GM12878 (cell line): ENCODE results near the gene ZNF823. TPM values are rescaled to one million over a fixed set of nuclear protein-coding genes. Genes with fewer than 3 reads are reported as not detected.

Source experiments
- BHLHE40 ChIP-seq, 2 experiments: fragments of 450-650 bp in 1 of 2; IDR thresholded peaks; 2 replicates each; pipeline ENCODE4 v1.6.1; 2011 to 2017; ENCODE audit warnings: low read depth in 2 of 2, borderline replicate concordance in 1 of 2, improper control_type of control experiment in 1 of 2, low read length in 1 of 2, mild to moderate bottlenecking in 1 of 2
- CREM ChIP-seq: IDR thresholded peaks from 2 replicates; pipeline ENCODE4 v1.6.1; 2014; ENCODE audit warnings: antibody characterized with exemption, low read depth
- CTCF ChIP-seq, 3 experiments: IDR thresholded peaks in 2 of 3; conservative IDR thresholded peaks in 1 of 3; 2 replicates each; pipeline ENCODE4 v1.5.1; 2011; ENCODE audit warnings: low read depth in 3 of 3, low read length in 3 of 3, mild to moderate bottlenecking in 3 of 3, control low read depth in 2 of 3, moderate library complexity in 2 of 3, inconsistent platforms in 1 of 3, mixed read lengths in 1 of 3; ENCODE audit not compliant: control insufficient read depth in 2 of 3, insufficient read depth in 1 of 3; ENCODE audit errors: extremely low read depth in 1 of 3
- HDGF ChIP-seq: fragments of 450-650 bp; IDR thresholded peaks from 2 replicates; pipeline ENCODE4 v1.6.1; 2016; ENCODE audit warnings: antibody characterized with exemption
- IKZF1 ChIP-seq: fragments of 450-650 bp; conservative IDR thresholded peaks from 2 replicates; pipeline ENCODE4 v1.6.1; 2017; ENCODE audit warnings: antibody characterized with exemption, mild to moderate bottlenecking
- IRF3 ChIP-seq: fragments of 450-650 bp; IDR thresholded peaks from 2 replicates; pipeline ENCODE4 v1.6.1; 2014; ENCODE audit warnings: mild to moderate bottlenecking
- JUNB ChIP-seq: IDR thresholded peaks from 2 replicates; pipeline ENCODE4 v1.6.1; 2016; ENCODE audit warnings: antibody characterized with exemption, mild to moderate bottlenecking
- NFYB ChIP-seq: IDR thresholded peaks from 2 replicates; pipeline ENCODE4 v1.6.1; 2011; ENCODE audit warnings: low read depth, mild to moderate bottlenecking, low read length, improper control_type of control experiment, moderate library complexity; ENCODE audit not compliant: insufficient read depth
- NKRF ChIP-seq: fragments of 450-650 bp; conservative IDR thresholded peaks from 2 replicates; pipeline ENCODE4 v1.6.1; 2017; ENCODE audit warnings: mild to moderate bottlenecking, moderate library complexity
- POLR2A ChIP-seq: IDR thresholded peaks from 2 replicates; pipeline ENCODE4 v1.6.1; 2011; ENCODE audit warnings: low read depth, mild to moderate bottlenecking, low read length
- SP1 ChIP-seq: IDR thresholded peaks from one replicate; pipeline ENCODE4 v1.6.1; 2011; ENCODE audit warnings: low read depth, low read length
- TARDBP ChIP-seq: IDR thresholded peaks from 2 replicates; pipeline ENCODE4 v1.6.1; 2016; ENCODE audit warnings: borderline replicate concordance
- ZNF384 ChIP-seq: IDR thresholded peaks from 2 replicates; pipeline ENCODE4 v1.6.1; 2012; ENCODE audit warnings: low read depth, mild to moderate bottlenecking, low read length, improper control_type of control experiment, borderline replicate concordance
- ZNF687 ChIP-seq: fragments of 450-650 bp; IDR thresholded peaks from 2 replicates; pipeline ENCODE4 v1.6.1; 2017; ENCODE audit warnings: mild to moderate bottlenecking, moderate library complexity
- polyA plus RNA-seq, 11 experiments: library from polyadenylated mRNA; depleted of rRNA in 4 of 11; unstranded in 6 of 11; stranded (reverse) in 5 of 11; fragments of >200 nt; fragmentation: Nextera tagmentation in 4 of 11; fragmentation: Illumina TruSeq in 1 of 11; extraction: Ambion mirVana in 4 of 11; extraction: Trizol in 1 of 11; gene quantifications; 1 replicate in 1 of 11; 2 replicates in 10 of 11; pipeline versions ENCODE4 v1.2.1 to v1.2.3, GENCODE V29; 2011 to 2016; ENCODE audit warnings: inconsistent platforms in 2 of 11, missing spikeins in 2 of 11, low read depth in 1 of 11
- total RNA-seq, 4 experiments: library from RNA; depleted of rRNA in 3 of 4; stranded (reverse); fragments of >200 nt in 3 of 4; fragmentation: Illumina TruSeq in 1 of 4; extraction: Trizol in 1 of 4; gene quantifications; 2 replicates each; pipeline versions ENCODE4 v1.2.1 to v1.2.3, GENCODE V29; 2013 to 2021

ZNF823 gene
- total and polyA plus RNA-seq, 10 of the 15 experiments (the other 5 are each of a cell fraction or from before 2014, with no cell fraction given): 3.3 to 8.0 (median 4.5) TPM

DNA sequence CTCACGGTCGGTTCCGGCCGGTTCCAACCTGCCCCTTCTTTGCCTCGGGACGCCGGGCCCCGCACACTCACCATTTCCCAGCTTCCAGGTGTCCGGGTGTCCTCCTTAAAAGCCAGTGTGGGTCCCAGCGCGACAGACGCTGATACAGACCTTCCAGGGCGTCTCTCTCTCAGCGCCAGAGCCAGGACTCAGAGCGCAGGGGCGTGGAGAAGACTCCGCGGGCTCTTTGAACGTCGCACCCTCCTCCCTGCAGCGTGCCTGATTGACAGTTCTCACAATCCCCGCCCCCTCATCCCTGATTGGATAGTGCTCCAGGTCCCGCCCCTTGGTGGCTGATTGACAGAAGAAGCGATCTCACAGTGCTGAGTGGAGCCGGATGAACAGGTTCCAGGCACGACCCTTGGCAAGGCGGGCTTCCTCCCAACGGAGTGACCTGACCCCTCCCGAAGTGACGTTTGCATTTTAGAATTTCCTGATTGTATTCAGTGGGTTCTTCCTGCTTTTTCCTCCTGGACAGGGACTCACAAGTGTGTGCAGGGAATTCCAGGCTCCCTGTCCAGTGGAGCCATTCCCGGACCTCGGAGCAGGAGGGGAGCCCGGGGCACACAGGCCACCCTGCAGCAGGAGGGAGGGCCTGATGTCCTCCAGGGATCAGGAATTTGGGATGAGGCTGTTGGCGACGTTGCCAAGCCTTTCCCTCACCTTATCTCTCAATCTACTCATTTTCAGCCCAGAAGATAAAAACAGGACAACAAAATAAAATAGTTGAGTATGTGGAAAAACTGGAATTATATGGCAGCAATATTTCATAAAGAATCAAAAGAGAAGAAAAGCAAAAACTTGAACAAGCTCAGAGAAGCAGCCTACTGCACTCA, at the start of gene ZNF823 (continued):
- no peak for TF ChIP-seq CTCF (IDR thresholded peaks at IDR 0.05 in 2 of 3, conservative IDR thresholded peaks at IDR 0.05 in 1 of 3; ENCODE audit: control insufficient read depth in 2 of 3, extremely low read depth in 1 of 3, insufficient read depth in 1 of 3, low read depth in 3 of 3, low read length in 3 of 3)
- TF ChIP-seq ZNF687: 0 out of 2 replicates have a peak, but pooled peaks have one; percentile 5
- peak; percentile 22 to 57; a peak in 1 of 4 replicates for TF ChIP-seq BHLHE40 (IDR thresholded peaks at IDR 0.05; ENCODE audit: borderline replicate concordance in 1 of 2, low read depth in 2 of 2, low read length in 1 of 2)
- no peak for TF ChIP-seq JUNB
- TF ChIP-seq IRF3: peak; percentile 76
- peak; percentile 92 for TF ChIP-seq SP1
- TF ChIP-seq NFYB: peak; percentile 99
- peak; percentile 81 for TF ChIP-seq POLR2A
- peak; percentile 77 for TF ChIP-seq IKZF1
- no peak for TF ChIP-seq ZNF384
- 0 out of 2 replicates have a peak, but pooled peaks have one; percentile 19 for TF ChIP-seq NKRF
- TF ChIP-seq HDGF: peak; percentile 50; the same call in 1 of the 2 replicates
- TF ChIP-seq CREM: peak; percentile 29; the same call in 1 of the 2 replicates
- 0 out of 2 replicates have a peak, but pooled peaks have one; percentile 19 for TF ChIP-seq TARDBP
